KBM-7 (cell line): ENCODE data around the gene PERP.
"Not testable (repeated sequence)": the region's sequence is repeated elsewhere in the genome, so short reads cannot be mapped to it uniquely, and the experiment has no call there.

Experiments
- DNase-seq: peaks from one replicate; pipeline ENCODE4 v3.0.0-alpha.2; 2015
- in situ Hi-C: fragments of 300-500 bp; cut with MboI; formaldehyde crosslinking; loops from 2 replicates; pipeline ENCODE4 v1.14.3; 2020; ENCODE audit warnings: low sequenced_read_pairs, low pct_unique_long_range_greater_than_20kb, mixed read lengths

The PERP gene

GRCh38 chr6:138107078-138107751 lies at the start of gene PERP:
PERP (minus strand) TSS chr6:138107419; CDS start chr6:138107340, 79 bp downstream.
- DNase-seq, result peak; percentile 38
- in situ Hi-C loops, result loop anchor here (10.0 to 25.0 kb wide), 2 partner anchors 102 to 405 kb away; no protein-coding TSS in a partner anchor

- in situ Hi-C loops, result no loop called here
- no peak for DNase-seq
Measured at GRCh38 chr6:138155443-138155842, 48.2 kb upstream of the PERP start.

- in situ Hi-C loops, result no loop called here
- no peak for DNase-seq
Measured at GRCh38 chr6:138146544-138146943, 39.3 kb upstream of the PERP start.

- in situ Hi-C loops, result no loop called here
- DNase-seq, result no peak
Measured at GRCh38 chr6:138145402-138145801, 38.2 kb upstream of the PERP start.

- no peak for DNase-seq
- in situ Hi-C loops, result no loop called here
Measured at GRCh38 chr6:138142806-138143205, 35.6 kb upstream of the PERP start.

GRCh38 chr6:138129190-138129589 lies 22.0 kb upstream of the PERP start:
- DNase-seq, result no peak
- in situ Hi-C loops, result no loop called here

GRCh38 chr6:138128096-138128495 lies 20.9 kb upstream of the PERP start:
- in situ Hi-C loops, result no loop called here
- no peak for DNase-seq

GRCh38 chr6:138124096-138124495 lies 16.9 kb upstream of the PERP start:
- in situ Hi-C loops, result loop anchor here (25.0 kb wide), 1 partner anchor 388 kb away; no protein-coding TSS in a partner anchor
- no peak for DNase-seq

- in situ Hi-C loops, result loop anchor here (25.0 kb wide), 1 partner anchor 392 kb away; no protein-coding TSS in a partner anchor
- no peak for DNase-seq
Measured at GRCh38 chr6:138119976-138120375, 12.8 kb upstream of the PERP start.

GRCh38 chr6:138119229-138119628 lies 12.0 kb upstream of the PERP start:
- DNase-seq, result not testable (repeated sequence)
- in situ Hi-C loops, result loop anchor here (25.0 kb wide), 1 partner anchor 393 kb away; no protein-coding TSS in a partner anchor

- no peak for DNase-seq
- in situ Hi-C loops, result loop anchor here (25.0 kb wide), 1 partner anchor 395 kb away; no protein-coding TSS in a partner anchor
Measured at GRCh38 chr6:138117376-138117914, 10.2 kb upstream of the PERP start.

GRCh38 chr6:138116661-138116999 lies 9.4 kb upstream of the PERP start:
- DNase-seq, result no peak
- in situ Hi-C loops, result loop anchor here (25.0 kb wide), 1 partner anchor 396 kb away; no protein-coding TSS in a partner anchor

GRCh38 chr6:138115877-138116660 lies 8.8 kb upstream of the PERP start:
- peak; percentile 79 for DNase-seq
- in situ Hi-C loops, result loop anchor here (25.0 kb wide), 1 partner anchor 396 kb away; no protein-coding TSS in a partner anchor

GRCh38 chr6:138115201-138115600 lies 8.0 kb upstream of the PERP start:
- no peak for DNase-seq
- in situ Hi-C loops, result loop anchor here (25.0 kb wide), 1 partner anchor 397 kb away; no protein-coding TSS in a partner anchor

GRCh38 chr6:138113588-138114210 lies 6.5 kb upstream of the PERP start:
- in situ Hi-C loops, result loop anchor here (25.0 kb wide), 1 partner anchor 399 kb away; no protein-coding TSS in a partner anchor
- DNase-seq, result no peak

- in situ Hi-C loops, result loop anchor here (25.0 kb wide), 1 partner anchor 402 kb away; no protein-coding TSS in a partner anchor
- no peak for DNase-seq
Measured at GRCh38 chr6:138110229-138110628, 3.0 kb upstream of the PERP start.

- peak; percentile 84 for DNase-seq
- in situ Hi-C loops, result loop anchor here (10.0 to 25.0 kb wide), 2 partner anchors 105 to 403 kb away; no protein-coding TSS in a partner anchor
Measured at GRCh38 chr6:138109042-138109997, 2.1 kb upstream of the PERP start.
